Measurements from ENCODE around the gene BRD9.
"Not testable (repeated sequence)": the region's sequence is repeated elsewhere in the genome, so short reads cannot be mapped to it uniquely, and the experiment has no call there.

BRD9 gene

DNA sequence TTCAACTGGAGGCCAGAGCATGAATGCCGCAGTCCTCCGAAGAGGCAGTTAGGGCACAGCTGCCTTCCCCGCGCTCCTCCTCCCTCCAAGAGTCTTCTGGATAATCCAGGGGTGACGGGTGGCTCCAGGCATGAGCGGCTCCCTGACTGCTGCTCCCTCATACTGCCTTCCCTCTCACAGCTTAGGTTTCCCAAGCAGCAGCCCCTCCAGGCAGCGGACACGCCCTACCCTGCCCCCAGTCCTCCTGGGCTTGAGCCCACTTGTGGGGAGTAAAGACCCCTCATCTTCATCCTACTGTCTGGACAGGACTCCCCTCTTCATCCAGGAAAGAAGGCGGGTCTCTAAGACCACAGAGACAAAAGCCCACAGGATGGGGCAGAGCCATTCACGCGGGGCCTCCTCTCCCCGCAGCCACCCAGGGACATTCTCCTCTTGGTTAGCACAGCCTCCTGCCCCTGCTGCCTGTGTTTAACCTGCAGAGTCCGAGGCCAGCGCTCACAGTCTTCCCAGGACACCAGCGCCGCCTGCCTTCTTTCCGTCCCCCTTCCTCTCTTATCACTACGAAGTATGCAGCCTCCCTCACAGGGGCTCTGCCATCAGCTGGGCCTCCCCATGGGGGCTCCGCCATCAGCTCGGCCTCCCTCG is 47.4 kb downstream of the BRD9 start:
- not testable (repeated sequence) for DNase-seq (ENCODE audit: low read depth in 2 of 2)

DNA sequence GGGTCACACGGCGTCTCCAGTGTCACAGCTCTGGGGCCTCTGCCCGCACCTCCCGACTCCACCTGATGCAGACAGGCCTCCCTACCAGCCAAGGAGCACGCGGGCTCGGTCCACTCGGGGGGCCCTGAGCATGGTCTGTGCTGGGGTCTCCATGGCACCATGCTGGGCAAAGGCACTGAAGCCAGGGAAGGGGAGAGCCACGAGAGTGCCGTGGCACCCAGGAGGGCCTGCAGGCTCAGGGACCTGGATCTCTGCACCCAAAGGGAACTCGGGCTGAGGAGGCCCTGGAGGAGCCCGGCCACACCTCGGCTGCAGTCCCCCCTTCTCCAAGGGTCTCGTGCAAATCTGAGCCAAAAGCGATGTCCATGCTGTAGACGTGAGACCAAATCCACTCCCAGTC is 48.2 kb downstream of the BRD9 start:
- DNase-seq (ENCODE audit: low read depth in 2 of 2) = not testable (repeated sequence)

DNA sequence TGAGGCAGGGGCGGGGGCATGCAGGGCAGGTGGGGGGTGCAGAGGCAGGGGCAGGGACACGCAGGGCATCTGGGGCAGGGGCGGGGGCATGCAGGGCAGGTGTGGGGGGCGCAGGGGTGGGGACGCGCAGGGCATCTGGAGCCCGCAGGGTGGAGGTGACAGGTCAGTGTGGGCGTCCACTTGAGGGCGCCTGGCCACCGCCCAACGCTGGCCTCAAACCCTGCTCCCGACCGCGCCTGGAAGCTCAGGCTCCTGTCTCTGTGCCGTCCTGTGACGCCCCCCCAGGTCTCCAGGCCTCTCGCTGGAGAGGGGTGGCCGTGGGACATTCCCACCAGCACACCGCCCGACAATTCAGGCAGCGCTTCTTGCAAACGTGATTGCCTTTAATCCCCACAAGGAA is 48.7 kb downstream of the BRD9 start:
- DNase-seq (ENCODE audit: low read depth in 2 of 2) = not testable (repeated sequence)

DNA sequence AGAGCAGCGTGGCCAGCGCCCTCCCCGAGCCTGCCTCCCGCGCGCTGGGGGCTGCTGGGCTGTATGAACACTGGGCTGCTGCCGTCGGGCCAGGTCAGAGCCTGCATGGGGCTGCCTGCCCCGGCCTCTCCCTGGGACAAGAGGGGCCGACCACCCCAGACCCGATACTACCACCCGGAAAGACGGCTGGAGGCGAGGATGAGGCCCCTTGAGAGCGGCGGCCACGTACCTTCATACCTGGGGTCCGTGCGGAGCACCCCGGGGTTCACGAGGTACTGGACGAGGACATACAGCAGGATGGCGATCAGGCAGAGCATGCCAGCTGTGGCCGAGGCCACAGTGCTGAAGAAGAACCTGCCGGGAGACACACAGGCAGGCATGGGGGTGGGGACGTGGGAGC is 49.2 kb downstream of the BRD9 start:
- not testable (repeated sequence) for DNase-seq (ENCODE audit: low read depth in 2 of 2)

DNA sequence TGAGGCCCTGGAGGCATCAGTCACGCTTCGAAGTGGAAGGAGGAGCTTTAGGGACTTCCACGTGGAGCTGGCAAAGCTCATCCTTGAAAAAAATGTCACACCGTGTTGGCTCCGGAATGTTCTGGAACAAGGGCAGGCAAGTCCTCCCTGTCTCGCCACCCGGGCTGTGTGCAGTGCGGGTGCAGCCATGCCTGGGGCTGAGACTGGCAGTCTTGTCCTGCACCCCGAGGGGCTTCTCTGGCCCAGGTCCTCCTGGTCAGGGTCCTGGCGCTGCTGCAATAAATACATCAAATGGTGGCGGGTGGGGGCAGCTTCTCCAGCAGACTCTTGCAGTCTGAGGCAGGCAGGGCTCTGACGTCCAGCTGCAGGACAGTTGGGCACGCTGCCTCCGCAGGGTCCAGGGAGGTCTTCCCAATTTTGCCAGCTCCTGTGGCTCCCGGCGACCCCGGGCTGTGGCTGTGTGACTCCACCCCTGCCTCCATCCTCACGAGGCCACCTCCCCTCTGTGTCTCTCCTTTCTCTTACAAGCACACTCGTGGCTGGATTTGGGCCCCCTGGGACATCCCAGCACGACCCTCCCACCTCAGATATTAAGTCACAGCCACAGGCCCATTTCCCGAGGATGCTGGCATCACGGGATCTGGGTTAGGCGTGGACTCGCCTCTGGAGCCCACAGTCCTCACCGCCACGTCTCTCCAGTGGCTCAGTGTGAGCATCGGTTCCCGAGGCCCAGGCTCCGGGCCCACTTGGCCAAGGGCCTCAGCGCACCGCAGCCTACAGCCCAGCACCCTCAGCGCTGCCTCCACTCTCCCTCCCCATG is 50.0 kb downstream of the BRD9 start:
- not testable (repeated sequence) for DNase-seq (ENCODE audit: low read depth in 2 of 2)

DNA sequence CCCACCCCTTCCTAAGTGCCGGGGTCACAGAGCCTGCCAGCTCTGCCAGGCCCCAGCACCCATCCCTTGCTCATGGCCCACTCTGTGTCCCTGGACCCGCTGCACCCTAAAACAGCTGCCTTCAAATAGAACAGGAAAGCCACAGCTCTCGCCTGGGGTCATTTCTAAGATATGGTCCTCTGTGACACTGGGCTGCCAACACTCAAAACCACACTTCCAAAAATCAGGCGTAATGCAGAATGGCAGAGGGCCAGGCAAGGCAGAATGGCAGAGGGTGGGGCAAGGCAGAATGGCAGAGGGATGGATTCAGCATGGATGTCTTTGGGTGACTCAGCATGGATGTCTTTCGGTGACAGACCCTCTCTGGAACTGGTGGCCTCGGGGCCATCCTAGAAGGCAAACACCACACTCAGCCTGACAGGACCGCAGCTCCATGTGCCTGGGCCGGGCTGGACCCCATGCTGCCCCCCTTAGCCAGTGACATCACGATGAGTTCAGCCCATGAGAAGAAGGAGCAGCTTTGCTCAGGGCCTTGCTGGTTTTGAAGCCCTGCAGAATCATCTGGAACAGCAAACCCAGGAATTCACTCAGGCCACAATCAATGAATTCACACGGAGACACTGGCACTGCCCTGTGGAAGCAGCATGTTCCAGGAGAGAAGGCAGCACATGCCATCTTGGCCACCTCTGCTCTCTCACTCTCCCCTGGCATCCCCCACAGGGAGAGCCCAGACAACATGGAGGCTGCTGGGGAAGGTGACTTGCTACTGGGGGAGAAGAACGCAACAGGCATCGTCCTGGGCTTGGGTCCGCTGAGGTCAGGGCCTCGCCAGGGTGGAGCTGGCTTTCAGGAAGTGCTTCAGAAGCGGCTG is 50.8 kb downstream of the BRD9 start:
- not testable (repeated sequence) for DNase-seq (ENCODE audit: low read depth in 2 of 2)

DNA sequence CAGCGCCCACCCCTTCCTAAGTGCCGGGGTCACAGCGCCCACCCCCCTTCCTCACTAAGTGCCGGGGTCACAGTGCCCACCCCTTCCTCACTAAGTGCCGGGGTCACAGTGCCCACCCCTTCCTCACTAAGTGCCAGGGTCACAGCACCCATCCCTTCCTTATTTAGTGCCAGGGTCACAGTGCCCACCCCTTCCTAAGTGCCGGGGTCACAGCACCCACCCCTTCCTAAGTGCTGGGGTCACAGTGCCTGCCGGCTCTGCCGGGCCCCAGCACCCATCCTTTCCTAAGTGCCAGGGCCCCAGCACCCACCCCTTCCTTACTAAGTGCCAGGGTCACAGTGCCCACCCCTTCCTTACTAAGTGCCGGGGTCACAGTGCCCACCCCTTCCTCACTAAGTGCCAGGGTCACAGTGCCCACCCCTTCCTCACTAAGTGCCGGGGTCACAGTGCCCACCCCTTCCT is 51.6 kb downstream of the BRD9 start:
- not testable (repeated sequence) for DNase-seq (ENCODE audit: low read depth in 2 of 2)

DNA sequence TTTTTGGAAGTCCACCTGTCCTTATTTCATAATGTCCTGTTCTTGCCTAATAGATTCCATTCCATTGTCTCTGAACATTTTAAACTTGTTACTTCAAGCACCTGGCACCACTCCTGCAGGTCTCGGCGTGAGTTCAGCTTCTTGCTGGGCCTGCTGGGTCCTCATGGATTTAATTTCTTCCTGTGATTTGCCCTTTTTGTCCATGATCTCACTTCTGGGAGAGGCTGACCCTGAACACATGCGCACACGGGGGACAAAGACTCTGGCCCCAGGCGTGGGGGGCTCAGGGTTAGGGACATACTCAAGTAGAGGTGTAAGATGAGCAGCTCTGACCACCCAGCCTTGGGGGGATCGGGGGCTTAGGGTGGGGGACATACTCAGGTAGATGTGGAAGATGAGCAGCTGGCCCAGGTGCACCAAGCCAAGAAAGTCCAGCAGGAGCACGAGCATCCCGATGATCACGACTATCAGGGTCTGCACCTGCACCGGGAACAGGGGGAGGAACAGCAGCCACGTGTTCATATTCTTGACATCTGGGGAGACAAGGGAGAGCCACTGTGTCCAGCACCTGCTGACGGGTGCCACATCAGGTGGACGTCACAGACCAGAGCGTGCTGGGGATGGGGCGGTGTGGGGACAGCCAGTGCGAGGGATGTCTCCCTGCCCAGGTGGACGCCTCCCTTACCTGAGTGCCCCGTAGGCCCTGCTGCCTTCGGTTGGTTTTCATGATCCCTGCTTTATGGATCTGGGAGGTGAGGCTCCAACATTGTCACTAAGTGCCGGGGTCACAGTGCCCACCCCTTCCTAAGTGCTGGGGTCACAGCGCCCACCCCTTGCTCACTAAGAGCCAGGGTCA is 52.3 kb downstream of the BRD9 start:
- not testable (repeated sequence) for DNase-seq (ENCODE audit: low read depth in 2 of 2)

DNA sequence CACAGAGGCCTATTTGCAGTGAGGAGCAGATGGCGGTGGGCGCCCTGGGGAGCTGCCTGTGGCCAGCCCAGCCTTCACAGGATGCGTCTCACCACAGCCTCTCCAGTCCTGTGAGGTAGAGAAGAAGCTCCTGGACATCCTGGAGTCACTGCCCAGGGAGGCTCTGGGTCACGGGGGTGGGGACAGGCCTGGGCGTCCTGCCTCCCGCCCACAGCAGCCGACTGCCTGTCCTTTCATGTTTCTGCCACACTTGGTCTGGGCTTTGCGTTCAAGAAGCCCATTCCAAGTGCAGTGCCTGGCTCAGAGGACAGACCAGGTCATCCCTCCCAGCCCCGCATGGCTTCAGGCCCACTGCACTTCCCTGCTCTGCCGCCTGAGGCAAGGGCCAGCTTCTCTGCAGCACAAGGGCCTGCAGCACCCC is 54.2 kb downstream of the BRD9 start:
- not testable (repeated sequence) for DNase-seq (ENCODE audit: low read depth in 2 of 2)

DNA sequence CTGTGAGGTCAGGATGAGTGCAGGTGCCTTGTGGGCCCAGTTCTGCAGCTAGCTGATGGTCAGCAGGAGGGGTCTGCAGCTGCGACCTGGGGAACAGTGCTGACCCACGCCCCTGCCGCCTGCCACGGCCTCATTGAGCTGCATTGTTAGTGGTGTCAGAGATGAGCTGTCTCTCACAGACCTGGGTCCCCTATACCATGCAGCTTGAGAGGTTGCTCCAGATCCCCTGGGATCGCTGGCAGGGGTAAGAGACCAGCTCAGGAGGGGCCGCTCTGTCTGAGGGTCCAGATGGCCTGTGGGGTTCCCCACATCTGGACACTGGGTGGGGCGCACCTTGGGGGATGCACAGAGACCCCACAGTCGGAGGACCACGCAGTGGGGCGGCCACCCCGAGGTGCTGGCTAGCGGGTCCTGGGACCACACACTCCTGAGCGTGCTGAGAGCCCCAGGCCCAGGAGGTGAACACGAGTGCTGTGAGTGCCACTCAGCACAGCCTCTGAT is 54.9 kb downstream of the BRD9 start:
- not testable (repeated sequence) for DNase-seq (ENCODE audit: low read depth in 2 of 2)

DNA sequence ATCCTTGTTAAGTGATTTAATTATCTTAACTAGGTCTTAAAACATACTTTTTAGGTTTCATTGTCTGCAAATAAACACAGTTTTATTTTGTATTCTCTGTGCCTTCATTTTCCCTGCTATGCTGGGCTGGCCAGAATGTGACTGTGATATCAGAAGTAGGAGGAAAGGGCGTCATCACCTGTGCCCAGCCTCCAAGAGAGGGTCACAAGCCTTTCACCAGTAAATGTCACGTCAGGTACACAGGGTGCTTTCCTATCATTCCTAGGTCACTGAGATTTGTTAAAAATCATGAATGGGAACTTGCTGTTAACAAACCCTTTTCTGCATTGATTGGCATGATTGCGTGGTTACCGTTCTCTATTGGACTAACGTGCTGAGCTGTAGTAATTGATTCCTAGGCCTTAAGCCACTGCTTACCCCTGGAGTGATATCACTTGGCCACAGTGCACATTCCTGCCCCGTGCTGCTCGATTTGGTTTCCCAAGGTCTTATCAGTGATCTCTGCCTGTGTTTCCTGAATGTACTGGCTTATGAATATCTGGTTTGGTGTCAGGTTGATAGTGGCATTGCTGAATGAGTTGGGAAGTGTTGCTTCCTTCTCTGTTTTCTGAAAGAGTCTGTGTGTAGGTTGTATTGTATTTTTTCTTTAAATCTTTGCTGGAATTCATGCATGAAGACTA is 56.5 kb downstream of the BRD9 start:
- not testable (repeated sequence) for DNase-seq (ENCODE audit: low read depth in 2 of 2)

DNA sequence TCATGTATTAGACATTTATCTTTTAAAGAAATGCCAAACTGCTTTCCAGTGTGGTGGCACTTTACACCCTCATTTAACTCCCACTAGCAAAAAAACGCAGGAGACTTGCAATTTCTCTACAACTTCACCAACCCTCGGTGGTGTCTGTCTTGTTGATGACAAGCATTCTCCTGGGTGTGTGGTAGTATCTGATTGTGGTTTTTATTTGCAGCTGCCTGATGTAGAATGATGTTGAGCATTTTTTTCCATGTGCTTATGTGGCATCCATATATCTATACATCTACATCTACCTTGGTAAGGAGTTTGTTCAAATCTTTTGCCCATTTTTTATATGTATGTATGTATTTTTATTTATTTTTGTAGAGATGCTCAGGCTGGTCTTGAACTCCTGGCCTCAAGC is 58.6 kb downstream of the BRD9 start:
- not testable (repeated sequence) for DNase-seq (ENCODE audit: low read depth in 2 of 2)

DNA sequence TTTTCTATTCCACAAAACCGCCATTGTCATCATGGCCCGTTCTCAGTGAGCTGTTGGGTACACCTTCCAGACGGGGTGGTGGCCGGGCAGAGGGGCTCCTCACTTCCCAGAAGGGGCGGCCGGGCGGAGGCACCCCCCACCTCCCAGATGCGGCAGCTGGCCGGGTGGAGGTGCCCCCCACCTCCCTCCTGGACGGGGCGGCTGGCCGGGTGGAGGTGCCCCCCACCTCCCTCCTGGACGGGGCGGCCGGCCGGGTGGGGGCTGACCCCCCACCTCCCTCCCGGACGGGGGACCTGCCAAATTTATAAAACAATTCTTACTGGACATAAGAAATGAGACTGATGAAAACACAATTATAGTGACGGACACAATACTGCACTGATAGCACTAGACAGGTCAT is 64.4 kb downstream of the BRD9 start:
- DNase-seq (ENCODE audit: low read depth in 2 of 2) = not testable (repeated sequence)

DNA sequence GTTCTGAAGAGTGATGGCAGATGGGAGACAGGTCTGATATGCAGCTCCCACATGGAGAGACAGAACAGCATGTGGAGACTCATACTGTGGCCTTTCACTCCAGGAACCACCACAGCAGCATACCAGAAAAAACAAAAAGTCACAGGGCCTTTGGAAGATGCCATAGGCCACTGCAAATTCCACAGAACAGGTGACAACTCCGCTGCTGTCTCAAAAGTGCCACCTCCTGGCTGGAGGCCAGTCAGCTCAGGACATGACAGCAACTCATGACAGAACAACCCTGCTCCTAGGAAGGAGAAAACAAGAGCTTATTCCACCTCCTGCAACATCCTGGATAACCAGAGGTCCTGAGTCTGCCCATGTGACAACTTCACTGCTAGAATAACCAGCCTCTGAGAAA is 67.1 kb downstream of the BRD9 start:
- DNase-seq (ENCODE audit: low read depth in 2 of 2) = not testable (repeated sequence)

DNA sequence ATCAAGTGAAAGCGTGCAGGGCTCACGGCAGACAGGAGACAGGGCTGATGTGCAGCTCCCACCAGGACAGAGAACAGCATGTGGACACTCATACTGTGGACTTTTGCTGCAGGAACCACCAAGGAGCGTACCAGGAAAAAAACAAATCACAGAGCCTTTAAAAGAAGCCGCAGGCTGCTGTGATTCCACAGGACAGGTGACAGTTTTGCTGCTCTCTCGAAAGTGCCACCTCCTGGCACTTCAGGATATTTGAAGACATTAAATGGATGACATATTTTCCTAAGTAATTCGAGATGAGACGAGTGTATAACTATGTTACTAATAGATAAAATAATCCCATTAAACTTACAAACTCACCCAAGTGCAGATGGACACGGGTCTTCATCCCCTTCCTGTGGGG is 71.1 kb downstream of the BRD9 start:
- no peak for DNase-seq (ENCODE audit: low read depth in 2 of 2)

DNA sequence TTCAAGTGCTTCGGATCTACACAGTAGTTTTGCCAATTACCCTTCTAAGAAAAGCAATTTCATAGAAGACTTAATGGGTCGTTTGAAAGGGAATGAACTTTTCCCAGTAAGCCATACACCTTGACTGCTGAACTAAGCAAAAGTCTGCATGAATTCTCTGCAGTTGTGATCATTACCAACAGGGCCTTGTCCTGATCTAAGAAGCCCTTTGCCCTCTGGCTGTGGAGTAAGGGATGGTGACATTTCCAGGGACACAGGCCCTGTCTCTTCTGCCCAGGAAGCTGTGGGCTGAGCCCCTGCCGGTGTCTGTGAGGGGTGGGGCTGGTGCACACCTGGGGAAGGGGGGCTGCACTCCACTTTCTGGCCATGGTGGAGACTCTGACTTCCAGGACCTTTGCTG is 72.4 kb downstream of the BRD9 start:
- no peak for DNase-seq (ENCODE audit: low read depth in 2 of 2)

DNA sequence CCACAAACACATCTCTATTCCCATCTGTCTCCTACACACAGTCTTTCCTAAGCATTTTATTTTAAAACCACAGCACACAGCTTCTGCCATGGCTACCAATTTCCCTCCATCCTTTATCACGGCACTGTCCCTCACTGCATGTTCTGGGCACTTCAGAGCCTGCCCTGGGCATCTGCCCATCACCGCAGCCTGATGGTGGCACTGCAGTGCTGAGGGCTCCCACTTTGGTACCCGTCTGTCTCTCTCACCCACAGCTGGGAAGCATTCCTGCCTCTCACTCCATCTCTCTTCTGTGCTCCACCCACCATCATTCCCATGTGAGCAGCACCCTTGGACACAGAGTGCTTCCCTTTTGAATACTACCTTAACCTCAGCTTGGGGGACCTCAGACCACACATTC is 73.5 kb downstream of the BRD9 start:
- no peak for DNase-seq (ENCODE audit: low read depth in 2 of 2)

DNA sequence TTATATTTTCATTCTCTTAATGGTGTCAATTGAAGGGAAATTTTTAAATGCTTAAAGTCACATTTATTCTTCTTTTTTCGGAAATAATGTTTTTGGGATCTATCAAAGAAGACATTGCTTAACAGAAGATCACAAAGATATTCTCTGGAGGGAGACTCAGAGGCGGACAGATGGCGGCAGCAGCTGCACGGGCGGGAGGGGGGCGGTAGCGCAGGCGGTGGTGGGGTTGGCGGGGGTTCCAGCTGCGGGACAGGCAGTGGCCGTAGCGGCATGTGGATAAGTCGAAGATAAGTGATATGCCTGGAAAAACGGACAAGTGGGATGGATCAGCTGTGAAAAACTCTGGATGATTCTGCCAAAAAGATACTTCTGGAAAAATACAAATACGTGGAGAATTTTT is 76.4 kb downstream of the BRD9 start:
- no peak for DNase-seq (ENCODE audit: low read depth in 2 of 2)

DNA sequence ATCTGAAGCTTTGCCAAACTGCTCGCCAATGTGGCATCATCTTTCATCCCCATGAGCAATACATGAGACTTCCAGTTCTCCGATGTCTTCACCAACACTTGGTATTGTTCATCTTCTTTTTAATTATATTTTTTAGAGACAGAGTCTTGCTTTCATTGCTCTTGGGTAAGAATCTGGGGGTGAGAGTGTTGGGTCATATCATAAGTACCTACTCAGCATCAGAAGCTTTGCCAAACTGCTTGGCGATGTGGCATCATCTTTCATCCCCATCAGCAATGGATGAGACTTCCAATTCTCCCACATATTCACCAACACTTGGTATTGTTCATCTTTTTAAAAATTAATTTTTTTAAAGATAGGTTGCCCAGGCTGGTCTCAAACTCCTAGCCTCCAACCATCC is 77.2 kb downstream of the BRD9 start:
- no peak for DNase-seq (ENCODE audit: low read depth in 2 of 2)

All from fibroblast of skin of left biceps (primary cell).